SKM-1 treated with dmso at 0.1 percent for 144 hours (cell line): ENCODE data around the gene NKAIN2.

ENCODE experiments used
- DNase-seq: peaks from one replicate; lab custom pipeline; 2025; ENCODE audit not compliant: unreplicated experiment; lab: John Stamatoyannopoulos, UW

The NKAIN2 gene

DNA sequence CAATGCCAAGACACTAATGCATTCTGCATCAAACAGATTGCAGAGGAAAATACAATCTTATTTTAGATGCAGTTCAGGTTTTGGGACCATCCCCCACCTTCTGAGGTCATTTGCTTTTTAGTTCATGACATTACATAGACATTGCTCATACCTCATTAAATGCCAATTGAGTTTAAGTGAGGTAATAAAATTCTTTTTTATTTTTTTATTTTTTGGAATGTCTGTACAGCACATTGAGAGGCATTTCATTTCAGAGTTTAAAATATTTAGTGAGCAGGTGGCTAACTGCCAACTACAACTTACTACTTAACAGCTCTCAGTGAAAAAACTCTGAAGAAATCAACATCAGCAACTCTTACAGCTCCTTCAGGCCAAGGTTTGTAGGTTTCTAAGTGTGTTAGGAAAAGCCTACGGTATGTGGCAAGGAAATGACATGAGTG, 676.3 kb downstream of the NKAIN2 start:
- no peak for DNase-seq

DNA sequence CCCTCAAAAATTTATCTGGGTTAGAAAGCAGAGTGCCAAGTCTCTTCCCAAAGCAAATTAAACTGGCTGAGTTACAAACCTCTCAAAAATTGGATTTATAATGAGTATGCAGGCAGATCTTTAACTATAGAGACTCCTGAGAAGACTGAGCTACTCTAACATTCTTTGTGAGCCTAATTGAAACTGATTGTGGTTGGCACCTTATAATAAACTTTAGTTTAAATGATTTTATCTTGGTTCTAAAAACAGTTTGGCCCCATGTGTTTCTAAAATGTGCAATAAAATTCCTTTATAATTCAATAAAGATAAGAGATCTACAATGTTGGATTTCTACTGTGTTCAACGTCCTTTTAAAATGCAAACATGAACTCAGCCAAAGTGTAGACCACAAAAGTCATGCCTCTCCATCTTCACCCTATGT, 678.4 kb downstream of the NKAIN2 start:
- no peak for DNase-seq

DNA sequence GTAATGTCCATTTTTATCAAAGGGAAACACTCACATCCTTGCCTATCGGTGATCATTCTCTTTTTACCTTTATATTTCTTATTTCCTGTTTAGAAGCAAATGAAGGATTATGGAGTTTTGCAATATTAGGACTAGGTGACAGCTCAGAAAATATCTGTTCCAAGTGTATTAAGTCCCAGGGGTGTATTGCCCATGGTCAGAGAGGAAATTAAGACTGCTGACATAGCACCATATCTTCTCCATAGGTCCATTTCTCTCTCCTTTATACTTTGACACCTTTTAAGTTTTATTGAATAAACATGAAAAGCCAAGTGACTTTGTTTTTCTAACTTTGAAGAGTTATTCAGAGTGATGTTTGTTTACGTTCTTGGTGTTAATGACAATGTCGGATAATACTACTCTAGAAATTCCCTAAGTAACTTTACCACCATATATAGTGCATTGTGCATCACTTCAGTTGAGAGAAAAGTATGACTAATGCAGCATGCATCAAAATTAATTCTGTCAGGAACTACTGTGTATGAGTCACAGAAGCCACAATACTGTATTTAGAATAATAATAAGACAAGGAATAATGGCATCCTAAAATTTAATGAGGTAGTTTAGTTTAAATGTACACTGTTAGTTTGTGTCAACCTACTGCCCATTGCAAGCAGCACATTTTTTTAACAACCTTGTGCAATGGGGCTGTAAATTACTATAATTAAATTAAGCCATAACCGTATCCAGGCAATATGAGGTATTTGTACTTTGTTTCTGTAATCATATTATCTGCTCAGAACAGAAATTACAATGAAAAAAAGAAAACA, 684.2 kb downstream of the NKAIN2 start:
- DNase-seq, result no peak

DNA sequence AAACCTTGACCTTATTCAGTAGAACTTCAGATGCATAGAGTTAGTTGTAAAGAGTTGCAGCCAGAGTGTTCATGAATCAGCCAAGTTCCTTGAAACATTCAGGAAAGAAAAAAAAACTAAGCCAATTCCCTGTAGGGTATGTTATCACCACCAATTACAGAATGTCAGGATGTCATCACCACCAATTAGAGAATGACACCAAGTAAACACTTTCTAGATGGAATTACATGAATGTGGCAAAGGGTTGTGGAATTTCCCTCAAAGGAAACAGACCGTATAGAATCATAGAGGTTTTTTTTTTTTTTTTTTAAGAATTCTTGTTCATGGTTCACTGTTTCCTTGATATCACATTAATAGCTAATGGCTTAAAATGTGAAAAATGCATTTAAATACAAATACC, 686.5 kb downstream of the NKAIN2 start:
- DNase-seq, result no peak

DNA sequence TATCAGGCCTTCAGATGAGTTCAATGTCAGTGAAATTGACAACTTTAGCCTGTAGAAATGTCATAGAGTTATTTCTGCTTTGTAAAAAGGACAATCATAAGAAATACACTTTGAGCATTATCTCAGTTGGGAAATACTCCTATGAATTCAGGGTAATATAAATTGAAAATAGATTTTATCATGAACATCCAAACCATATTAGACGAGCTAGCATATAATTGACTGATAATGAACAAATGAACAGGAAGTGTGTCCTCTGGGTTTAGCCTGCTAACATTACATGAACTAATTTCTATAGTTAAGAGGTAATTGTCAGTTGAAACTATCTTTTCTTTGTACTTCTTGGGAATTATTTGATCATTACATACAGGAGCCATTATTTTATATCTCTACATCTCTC, 689.6 kb downstream of the NKAIN2 start:
- no peak for DNase-seq

DNA sequence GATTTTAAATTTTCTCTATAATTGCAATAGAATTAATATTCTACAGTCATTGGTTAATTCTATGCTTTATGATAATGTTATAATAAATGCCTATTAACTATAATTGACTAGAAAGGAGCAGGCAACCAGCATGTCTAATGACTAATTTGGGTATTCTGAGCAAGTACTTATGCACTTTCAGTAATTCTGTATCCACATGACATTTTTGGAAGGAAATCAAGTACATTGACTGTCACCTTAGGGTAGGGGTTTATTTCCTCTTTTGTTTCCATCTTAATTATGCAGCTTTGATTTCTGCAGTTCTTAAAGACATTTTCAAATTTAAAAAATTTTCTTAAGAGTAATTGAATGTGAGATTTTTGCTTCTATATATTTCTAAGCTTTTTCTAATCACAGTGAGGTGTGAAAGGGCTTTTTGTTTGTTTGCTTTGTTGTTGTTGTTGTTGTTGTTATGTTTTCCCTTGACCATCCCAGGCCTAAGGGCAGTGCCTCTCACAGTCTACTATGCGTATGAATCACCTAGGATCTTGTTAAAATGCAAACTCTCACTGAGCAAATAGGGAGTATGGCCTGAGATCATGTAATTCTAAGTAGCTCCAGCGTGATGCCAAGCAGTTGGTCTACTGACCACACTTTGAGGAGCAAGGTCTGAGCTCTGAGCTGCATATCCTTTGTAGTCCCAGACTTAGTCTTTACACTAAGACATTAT, 691.4 kb downstream of the NKAIN2 start:
- DNase-seq, result no peak

DNA sequence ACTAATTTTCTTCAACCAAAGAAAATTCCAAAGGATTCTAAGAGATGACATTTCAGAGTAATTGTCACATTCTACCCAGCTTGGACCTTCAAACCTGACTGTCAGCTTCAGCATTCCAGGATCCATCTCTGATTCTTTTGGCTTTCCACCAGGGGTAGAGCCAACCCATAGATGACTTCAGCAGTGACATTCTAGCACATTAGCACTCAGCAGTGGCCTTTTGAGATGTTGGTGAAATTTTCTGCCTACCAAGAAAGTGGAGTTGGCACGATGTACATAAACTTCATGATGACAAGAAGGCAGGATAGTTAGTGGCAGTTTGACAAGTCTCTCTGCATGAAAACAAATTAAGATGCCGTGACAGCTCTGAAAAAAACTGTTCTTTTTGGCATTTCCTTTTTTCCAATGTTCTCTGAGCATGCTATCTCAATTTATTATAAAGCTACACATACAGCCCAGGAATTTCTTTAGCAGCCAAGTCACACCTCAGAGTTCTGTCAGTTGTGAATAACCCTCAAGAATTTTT, 692.1 kb downstream of the NKAIN2 start:
- DNase-seq, result no peak

DNA sequence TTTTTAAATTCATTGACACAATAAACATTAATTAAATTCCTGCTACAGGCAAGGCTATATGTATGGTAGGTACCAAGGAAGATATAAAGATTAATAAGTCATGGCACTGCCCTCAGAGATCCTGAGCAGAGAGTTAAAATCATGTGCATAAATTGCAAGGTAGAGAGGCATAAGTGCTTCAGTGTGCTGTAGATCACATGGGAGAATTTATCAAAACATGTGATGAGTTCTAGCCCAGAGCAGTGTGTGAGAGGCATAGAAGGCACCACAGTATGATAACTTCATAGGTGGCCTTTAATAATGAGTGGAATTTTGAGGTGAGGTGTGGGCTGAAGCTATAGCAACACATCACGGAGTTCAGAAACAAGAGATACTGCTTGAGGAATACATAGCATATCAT, 692.7 kb downstream of the NKAIN2 start:
- no peak for DNase-seq

DNA sequence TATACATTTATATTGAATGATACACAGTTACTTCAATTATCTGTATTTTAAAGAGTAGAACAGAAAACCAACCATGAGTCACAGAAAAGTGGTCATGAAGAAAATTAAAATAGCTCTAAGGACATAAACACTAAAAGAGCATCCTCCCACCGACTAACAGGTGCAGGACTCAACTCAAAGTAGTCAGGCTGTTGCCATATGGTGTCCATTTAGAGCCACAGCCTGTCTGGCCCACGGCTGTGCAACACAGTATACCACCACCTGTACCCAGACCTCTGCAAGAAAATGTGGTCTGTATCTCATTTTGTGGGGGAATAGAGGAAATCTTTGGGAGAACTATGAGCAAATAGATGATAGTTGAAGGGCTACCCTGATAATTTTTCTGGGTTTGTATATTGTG, 708.8 kb downstream of the NKAIN2 start:
- DNase-seq, result no peak

DNA sequence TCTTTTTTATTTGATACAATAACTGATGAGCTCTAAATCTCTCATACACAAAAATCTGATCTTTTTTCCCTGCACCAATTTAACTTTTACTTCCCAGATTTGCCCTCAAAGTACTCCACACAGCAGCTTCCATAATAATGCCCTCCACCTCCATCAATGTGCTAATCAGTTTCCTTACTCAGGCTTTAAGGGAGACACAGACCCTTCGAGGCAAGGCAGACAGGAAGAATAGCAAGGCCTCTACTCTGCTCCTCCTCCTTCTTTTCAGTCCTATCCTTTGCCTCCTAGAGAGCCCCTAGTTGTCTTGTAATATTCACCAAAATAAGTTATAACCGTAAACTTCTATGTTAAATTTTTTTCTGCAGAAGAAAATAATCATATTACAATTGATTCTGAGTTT, 713.7 kb downstream of the NKAIN2 start:
- DNase-seq, result no peak

DNA sequence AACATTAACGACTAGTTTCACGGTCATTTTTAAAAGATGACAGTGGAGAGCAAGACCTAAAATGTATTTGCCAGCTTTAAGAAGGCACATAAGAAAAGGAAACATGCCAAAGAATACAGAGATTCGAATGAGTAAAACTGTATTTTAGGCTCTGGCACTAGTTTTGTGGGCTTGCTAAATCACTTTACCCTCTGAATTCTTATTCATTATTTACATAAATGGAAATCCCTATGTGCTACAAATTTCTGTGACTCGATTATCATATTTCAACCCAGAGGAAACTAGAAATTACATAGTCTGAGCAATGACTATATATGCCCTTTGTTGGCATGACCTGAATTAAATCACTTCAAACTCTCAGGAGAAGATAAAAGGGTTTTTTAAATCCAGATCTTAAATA, 716.8 kb downstream of the NKAIN2 start:
- DNase-seq, result no peak

DNA sequence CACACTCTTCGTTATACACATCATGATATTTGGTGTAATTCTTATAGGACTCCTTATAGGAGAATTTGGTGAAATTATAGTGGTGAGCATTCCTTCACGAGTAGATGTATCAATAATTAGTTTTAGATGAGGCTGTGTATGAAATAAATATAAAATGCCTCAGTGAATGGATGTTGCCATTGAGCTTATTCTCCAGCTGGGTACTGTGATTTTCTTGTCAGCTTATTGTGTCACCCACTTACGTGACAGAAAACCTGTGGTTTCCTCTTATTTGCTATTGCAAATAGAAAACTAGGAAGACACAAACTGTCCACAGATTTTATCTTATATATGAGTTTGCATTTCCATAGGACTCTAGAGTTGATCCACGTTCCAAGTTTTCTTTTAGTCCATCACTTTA, 718.7 kb downstream of the NKAIN2 start:
- no peak for DNase-seq

DNA sequence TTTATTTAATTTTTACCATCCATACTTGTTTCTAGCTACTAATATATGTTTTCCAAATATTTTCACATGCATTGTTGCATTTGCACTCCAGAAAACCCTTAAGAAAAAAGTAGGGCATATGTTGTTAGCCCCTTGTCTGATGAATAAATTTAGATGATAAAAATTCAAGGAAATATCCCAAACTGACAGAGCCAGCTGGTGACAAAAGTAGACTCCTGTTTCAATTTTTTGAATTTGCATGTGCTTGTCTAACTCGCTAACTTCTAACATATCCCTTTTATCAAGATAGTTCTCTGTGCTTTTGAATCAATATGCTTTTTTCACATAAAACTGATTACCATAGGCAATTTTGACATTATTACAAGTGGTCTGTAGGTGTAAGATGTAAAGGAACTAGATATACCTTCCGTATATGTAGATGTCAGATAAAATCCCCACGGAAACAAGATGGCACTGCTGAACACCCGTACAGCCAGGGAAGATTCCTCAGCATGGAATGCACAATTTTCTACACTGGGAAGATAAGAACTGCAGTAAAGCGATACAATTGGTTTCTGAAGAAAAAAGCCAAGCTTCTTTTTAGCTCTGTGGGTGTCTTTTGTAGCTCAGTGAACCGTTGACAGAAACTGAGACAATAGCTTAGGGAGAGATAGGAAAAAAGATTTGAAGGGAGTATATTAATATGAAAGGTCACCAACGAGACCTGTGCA, 721.0 kb downstream of the NKAIN2 start:
- no peak for DNase-seq

DNA sequence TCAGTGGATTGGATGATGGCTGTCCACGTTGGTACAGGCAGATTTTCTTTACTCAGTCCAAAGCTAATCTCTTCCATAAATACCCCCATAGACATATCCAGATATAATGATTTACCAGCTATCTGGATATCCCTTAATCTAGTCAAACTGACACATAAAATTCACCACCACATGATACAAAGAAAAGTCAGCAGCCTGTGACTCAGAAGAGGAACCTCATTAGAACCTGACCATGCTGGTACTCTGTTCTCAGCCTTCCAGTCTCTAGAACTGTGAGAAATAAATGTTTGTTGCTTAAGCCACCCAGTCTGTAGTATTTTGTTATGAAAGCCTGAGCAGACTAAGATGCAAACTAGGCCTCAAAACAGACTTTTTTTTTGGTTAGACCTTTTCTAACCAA, 727.3 kb downstream of the NKAIN2 start:
- no peak for DNase-seq

DNA sequence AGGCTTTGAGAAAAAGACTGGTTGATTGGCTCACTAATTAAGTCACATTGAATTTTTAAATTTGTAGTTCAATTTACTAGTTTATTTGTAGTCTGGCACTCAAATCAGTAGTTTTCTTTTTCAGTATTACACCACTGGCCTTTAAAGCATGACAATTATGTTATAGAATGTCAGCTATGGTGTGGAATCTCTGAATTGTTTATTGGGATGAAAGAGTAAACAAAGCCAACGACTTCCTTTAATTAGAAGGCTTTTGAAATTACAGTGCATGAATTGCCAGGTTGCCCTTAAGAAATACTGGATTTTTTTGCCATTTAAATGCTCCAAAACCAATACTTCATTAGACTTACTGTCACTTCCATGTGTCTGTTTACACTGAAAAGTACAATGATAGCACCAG, 731.6 kb downstream of the NKAIN2 start:
- no peak for DNase-seq

DNA sequence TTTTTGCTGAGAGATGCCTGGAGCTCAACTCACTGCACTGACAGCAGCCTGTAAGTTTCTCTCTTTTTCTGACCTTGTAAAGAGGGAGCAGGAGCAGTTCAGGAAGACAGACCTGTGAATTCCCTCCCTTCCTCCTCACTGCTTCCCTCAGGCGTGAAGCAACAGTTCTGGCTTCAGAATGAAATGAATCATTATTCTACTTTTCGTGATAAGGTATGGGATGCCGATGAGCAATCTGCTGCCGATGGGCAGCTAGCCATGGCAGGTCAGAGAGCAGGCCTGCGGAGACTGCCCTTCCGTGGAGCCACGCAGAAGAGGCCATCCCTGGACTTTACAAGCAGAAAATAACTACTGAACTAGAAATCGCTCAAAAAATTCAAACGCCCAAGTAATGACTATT, 732.1 kb downstream of the NKAIN2 start:
- no peak for DNase-seq

DNA sequence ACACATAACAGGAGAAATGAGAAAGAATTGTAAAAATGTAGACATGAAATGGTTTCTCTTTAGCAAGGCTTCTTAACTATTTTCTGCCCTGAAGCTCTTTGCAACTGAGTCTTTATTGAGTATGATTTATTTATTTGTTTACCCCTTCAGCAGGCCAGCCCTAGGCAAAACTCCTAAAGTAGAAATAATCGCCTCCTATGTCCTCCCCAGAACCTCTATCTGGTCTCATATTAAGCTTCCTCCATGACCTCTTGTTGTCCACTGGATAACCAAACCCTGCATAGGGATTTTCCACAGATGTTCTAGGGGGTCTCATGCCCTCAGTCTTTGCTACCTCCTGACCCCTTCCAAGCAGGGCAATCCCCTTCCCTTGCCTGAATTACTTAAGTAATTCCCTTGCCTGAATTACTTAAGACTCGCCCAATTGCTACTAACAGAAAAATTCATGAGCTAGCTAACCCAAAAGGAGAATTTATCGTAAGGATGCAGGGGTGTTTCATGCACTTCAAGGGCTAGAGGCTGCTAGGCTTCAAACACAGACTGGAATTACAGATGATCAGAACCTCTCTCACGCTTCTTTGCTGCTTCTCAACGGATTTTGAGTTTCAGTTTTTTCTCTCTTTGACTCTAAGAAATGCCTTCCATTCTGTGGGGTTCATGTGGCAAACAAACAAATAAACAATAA, 732.6 kb downstream of the NKAIN2 start:
- no peak for DNase-seq

DNA sequence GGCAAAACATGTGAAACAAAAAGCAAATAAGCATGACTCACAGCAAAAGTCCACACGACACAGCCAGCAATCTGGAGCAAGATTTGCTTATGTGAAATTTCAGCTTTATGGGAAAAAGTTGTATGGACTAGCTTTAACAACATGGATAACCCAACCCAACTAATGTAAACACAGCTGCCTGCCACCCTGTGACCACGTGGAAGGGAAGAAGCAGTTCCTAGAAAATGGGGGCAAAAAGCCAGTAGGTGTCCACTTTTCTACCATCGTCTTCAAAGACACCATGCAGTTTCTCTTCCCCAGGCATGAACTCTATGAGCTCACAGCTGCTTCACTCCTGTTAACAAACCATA, 733.2 kb downstream of the NKAIN2 start:
- DNase-seq, result no peak

DNA sequence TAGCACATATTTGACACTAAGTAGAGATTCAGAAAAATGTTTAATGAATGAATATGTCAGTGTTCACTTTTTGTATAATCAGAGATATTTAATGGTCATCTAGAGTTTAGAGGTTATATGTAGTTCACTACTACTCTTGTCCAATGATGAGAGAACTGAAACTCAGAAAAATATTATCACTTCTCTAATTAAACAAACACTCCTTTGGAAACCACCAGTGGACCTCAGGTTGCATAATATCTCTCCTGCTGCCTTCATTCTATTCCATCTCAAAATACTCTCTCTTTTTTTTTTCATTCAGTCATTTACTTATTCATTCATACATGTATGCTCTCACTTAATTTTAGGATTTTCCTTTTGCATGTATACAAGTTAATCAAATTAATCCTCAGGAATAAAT, 735.4 kb downstream of the NKAIN2 start:
- no peak for DNase-seq

DNA sequence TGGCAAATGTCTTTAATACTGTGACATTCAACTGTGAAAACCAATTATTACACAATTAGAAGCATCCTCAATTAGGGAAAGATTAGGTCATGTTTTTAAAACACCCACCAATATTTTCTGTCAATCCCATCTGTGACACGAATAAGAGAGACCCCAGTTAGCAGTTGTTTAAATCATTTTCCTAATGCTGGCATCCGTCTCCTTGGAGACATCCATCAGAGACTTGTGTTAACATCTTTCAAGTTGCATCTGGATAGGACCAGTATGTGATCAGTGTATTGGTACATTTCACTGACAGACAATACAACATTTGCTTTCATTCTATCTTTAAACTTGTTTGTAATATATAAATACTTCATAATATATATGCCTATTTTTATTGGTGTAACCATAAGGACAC, 737.9 kb downstream of the NKAIN2 start:
- DNase-seq, result no peak

DNA sequence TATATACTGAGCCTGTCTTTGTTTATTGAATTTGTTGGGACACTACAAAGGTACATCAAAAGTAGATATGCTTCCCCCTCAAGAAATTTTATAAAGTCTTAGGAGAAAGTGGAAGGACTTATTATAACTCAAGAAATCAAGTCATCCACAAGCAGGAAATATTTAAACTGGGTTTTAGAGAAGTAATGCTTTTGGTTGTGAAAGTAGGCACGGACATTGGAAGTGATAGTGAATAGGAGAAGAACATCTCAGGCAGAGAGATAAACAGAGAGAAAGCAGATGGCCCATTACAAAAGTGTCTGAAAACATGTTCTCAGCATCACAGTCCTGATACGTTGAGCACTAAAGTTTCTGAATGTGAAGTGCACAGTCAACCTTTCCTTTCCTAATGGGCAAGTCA, 742.9 kb downstream of the NKAIN2 start:
- no peak for DNase-seq
